Smooth muscle cell of the brain vasculature (primary cell): ENCODE data around the gene GRIP1.
"Not testable (repeated sequence)": the region's sequence is repeated elsewhere in the genome, so short reads cannot be mapped to it uniquely, and the experiment has no call there.

ENCODE experiments used
- DNase-seq: peaks from one replicate; pipeline ENCODE4 v3.0.0-alpha.2; 2012; ENCODE audit warnings: low read depth, low spot score

Gene GRIP1

DNA sequence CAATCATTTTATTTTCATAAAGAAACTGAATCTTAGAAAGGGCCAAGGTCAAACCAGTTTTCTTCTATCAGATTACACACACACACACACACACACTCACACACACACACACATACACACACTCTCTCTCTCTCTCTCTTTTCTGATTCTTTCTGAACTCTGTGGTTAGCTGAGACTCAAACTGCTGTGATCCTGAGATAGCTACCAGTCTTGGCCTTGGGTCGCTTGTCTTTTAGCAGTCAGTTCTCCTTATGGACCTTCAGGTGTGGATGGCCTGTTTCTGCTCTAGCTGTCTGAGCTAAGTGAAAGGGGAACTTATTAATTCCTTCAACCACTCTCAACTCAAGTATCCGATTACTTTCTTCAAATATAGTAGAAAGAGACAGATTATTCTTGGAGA is 145.1 kb downstream of the GRIP1 start:
- no peak for DNase-seq

DNA sequence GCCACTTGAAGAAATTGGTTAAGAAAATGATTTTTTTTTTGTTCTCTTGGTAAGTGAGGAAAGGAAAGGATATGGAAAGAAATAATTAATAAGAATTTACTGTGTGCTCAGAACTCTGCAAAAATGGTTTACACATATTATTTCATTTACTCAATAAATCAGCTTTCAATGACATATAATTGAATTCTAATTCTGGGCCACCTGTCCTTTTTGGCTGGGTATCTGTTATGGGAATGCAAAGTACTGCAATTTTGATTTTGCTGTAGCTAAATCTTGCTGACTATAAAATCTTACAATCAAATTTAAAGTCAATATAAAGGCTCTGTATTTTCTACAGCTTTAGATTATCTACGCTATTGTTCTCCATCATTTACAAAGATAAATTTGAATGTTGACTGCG is 147.1 kb downstream of the GRIP1 start:
- no peak for DNase-seq

DNA sequence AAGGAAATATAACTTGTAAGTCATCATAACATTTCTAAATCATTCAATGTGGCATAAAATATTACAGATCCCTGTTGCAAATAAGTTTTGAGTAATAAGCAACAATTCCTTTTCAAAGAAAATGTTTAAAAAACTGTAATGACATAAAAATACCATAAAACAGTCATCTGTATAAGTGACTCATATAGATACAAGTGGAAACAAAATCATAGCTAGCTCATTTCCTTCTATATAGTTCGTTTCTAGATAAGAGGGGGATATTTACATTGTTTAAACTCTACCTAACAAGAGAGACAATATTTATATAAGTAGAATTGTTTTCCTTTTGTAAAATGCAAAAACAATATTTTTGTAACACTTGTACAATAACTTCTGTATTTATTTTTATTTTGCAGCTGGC is 148.9 kb downstream of the GRIP1 start:
- DNase-seq: no peak

DNA sequence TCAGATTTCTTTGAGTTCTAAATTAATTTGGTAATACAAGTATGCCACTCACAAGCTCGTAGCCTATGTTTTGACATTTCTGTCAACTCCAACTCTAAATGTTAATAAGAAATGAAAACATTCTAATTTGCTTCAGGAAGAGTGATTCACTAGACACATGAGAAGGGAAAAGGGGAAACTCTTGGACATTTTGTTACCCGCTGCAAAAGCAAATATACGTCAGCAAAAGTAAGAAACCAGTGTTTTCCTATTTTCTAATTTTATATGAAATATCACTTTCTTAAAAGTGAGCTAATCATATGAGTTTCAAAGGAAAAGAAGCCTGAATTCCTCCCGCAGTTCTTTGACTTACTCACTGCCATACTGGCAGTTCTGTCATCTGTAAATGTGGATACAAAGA is 162.3 kb downstream of the GRIP1 start:
- DNase-seq: no peak

DNA sequence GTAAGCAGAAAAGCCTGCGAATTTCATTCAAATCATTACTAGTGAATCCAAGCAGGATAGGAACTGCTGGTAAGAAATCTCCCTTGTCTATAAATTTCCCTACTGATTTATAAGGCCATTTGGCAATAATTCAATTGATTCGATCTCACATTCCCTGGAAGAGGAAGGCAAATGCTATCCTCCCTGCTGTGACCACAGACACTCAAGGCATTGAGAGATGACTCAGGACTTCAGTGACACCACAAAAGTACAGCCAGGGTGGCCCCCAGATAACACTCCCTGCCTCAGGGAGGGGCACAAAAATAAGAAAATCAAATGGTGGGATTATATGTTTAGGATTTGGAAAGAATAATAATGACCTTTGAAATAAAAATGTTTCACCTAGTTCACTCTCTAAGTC is 162.7 kb downstream of the GRIP1 start:
- DNase-seq: no peak

DNA sequence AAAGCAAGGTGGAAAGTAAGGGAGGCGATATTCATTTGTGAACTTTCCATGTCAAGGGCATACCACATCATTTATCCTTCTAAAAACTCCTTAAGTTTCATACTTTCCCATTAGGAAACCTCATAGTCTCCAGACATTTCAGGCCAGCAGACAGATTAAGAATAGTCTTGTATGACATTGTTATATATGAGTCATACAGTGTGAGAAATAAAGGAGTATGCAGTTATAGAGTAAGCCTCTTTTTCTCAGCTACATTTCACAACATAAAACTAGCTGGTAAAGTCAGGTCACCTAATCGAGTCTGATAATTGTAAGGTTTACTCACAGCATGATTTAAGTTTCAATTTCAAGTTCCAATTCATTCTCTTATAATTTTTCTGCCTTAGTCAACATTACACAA is 164.3 kb downstream of the GRIP1 start:
- no peak for DNase-seq

DNA sequence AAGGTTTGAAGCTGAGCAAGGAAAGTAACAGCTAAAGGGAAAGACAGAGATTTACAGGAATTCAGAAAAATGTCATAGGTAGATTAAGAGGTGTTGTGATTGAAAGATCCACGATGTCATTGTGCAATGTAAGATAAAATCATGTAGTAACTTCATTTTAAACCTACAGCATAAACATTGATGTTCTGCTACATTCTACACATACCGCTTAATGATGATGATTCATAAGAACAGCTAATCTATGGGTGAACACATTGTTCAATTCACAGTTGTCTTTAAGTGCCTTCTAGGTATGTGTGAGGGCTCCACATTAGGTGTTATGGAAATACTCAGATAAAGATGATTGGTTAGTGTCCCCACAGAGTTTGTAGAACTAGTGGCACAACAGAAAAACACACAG is 170.9 kb downstream of the GRIP1 start:
- no peak for DNase-seq

DNA sequence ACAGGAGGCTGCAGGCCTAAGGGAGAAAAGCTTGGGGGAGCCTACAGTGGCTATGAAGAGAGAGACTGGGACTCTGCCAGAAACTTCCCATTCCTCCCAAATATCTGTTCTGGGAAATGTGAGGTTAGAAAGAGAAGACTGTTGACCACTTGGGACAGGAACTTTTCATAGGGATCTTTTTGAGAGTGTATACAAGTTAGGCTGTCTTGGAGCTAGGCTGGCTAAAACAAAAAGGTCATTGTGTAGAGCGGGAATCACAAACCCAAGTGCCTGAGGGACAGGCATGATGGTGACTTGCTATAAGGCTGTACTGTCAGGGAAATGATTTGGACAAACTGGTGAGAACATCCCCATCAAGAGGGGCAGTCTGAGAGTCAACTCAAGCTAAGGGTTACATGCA is 175.1 kb downstream of the GRIP1 start:
- no peak for DNase-seq

DNA sequence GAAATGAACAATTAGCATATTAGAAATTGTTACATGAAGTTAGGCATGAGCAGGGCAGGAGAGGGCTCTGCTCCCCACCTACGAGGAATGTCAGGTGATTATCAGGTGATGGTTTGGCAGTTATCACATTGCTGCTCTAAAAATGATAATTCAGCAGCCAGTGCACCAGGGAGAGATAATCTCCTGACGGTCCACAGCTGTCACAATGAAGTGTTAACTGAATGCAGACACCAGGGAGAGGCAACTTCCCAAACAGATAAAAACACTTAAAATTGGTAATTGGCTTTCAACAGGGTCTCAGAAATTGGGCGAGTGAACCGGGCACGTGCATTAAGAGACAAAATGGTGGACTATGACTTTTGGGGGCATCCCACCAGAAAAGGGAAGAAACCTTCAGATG is 176.0 kb downstream of the GRIP1 start:
- no peak for DNase-seq

DNA sequence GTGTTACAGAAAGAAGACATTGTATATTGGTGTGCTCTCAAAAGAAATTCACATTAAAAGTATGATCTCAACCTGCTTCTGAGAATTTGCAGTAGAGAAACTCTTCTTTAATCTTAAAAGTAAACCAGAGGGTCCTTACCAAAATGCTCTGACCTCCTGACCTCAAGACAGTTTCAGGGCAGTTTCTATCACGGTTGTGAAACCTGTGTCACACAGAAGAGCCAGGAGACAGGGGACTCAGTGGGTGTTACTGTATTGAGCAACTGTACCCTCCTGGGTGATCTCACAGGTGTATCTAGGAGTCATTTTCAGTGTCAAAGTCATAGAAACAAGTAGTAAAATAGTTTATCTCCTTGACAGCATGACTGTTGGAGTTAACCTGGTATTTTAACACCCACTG is 178.0 kb downstream of the GRIP1 start:
- no peak for DNase-seq

DNA sequence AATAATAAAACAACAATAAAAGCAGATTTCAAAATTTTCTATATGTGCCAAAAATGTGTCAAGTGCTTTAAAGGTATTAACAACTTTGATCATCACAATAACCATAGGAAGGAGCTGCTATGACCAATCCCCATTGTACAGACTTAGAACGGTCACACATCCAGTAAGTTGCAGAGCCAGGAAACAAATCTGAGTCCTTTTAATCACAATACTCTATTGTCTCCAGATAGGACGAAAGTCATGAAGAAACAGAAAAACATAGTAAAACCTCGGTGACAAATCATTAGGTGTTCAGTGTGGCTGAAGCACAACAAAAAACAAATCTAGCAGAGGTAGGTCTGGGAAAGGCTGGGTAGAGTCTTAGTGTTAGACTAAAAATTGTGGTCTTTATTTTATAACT is 178.8 kb downstream of the GRIP1 start:
- no peak for DNase-seq

DNA sequence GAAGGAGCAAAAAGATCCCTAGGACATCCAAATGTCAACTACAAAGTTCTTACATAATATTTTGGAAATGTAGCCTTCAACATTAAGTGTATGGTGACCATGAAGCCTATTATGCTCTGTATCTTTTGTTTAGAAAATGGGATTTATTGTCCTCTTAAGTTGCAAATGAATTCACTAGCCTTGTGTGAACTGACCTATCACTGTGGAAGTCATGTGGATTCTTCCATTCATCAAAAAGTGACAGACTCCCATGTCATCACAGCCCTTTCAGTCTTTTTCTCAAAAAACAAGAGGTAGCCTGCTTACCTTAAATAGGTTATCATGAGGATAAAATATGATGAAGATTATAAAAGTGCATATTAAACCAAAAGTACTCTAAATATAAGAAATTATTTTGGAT is 179.9 kb downstream of the GRIP1 start:
- no peak for DNase-seq

DNA sequence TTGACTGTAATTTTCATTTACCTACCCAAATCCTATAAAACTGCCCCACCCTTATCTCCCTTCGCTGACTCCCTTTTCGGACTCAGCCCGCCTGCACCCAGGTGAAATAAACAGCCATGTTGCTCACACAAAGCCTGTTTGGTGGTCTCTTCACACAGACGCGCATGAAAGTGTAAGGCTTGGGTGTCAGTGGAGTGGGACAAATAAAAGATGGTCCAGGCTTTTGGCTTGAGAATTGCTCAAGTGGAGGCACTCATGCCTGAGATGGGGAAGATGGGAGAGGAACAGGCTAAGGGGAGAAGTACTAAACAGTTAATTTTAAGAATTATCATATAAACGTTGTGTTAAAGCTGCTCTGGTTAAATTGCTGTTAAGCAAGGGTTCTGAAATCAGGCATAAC is 180.8 kb downstream of the GRIP1 start:
- not testable (repeated sequence) for DNase-seq

DNA sequence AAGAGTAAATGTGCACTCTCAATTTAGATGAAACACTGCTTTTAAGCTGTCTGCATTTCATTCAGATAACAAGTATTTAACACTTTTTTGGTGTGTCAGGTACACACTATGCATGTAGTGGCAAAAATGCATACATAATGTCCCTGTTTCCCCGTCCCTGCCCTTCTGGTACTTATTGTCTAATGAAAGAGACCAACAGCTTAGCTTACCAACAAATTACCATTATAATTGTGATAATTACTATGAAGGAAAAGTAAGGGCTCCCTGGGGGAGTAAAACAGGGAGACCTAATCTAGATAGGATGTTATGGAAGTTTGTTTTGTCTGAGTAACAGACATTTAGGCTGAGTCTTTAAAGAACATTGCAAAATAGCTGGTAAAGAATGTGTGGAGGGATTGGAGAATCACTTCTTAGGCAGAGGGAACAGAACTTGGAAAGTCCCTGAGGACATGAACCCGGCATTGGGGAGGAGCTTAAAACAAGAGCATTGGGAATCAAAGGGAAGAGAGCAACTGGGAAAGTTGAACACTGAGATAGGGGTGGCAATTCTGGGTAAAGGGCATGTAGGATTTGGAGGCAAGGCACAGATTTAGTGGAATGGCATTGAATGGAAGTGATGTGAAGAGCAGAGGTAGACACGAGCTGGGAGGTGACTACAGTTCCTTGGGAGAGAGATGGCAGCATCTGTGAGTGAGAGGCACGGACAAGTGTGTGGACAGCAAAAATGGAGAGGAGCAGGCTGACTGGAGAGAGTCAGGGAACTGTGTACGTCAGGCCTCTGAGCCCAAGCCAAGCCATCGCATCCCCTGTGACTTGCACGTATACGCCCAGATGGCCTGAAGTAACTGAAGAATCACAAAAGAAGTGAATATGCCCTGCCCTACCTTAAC is 181.6 kb downstream of the GRIP1 start:
- no peak for DNase-seq

DNA sequence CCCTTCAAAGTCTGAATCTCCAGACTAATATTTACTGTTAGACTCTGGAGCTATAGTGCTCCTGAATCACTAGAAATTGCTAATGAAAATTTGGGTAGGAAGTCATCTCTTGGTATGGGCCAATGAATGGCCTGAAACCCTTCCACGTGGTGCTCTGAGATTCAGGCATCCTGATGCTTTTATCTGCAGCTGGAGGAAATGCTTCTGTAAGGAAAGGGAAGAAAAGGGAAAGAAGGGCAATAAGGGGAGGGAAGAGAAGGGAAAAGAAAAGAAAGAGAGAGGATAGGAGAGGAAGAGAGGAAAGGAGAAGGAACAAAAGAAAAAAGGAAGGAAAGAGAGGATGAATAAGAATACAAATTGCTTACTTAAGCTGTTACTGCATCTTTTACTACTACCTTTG is 182.3 kb downstream of the GRIP1 start:
- no peak for DNase-seq

DNA sequence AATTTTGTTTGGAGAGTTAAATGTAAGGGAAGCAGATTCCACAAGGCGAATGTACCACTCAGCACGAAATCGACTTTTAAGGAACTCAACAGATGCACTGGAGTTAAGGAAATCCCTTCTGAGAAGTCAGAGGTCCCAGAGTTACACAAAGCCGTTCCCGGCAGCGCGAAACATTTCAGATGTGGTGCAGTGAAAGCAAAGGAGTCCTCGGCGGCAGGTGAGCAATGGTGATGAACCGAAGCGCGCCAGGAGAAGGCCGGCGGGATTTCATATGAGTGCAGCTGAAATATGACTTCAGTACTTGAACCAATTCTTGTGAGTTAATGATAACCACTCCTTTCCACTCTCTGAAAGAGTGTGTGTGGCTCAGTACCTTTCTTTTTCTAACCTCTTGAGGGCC is 183.2 kb downstream of the GRIP1 start:
- DNase-seq: no peak

DNA sequence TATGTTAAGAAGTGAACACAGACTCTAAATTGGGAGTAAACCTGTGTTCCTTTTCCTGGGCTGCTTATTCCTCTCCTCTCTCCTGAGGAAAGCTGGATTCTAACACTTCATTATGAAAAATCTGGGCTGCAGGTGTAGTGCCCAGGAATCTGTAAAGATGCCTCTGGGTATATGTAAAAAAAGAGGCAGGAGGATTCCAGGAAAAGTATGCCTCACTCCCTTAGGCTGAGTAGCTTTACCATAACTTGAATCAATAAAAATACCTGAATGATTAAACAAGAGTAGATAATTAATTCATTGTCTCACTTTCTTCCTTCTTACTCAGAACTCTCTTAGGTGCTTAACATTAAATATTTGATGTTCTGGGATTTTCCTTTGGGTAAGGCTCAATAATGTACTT is 185.1 kb downstream of the GRIP1 start:
- DNase-seq: no peak

DNA sequence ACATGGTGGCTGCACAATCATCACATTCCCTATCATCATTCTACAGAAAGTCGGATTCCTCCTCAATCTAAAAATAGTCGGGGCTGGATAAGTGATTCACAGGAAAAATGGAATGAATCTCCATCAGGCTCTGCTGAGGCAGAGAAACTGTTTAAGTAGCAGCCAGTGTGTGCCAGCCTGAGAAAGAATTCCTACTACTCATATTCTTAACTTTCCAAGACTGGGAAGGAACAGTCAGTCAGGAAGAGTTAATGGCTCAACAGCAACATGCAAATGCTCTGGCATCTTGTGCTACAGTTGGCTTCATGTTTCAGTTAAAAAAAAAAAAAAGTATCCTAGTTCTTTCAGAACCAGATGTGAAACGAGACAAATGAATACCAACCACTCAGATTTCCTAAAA is 187.0 kb downstream of the GRIP1 start:
- no peak for DNase-seq

DNA sequence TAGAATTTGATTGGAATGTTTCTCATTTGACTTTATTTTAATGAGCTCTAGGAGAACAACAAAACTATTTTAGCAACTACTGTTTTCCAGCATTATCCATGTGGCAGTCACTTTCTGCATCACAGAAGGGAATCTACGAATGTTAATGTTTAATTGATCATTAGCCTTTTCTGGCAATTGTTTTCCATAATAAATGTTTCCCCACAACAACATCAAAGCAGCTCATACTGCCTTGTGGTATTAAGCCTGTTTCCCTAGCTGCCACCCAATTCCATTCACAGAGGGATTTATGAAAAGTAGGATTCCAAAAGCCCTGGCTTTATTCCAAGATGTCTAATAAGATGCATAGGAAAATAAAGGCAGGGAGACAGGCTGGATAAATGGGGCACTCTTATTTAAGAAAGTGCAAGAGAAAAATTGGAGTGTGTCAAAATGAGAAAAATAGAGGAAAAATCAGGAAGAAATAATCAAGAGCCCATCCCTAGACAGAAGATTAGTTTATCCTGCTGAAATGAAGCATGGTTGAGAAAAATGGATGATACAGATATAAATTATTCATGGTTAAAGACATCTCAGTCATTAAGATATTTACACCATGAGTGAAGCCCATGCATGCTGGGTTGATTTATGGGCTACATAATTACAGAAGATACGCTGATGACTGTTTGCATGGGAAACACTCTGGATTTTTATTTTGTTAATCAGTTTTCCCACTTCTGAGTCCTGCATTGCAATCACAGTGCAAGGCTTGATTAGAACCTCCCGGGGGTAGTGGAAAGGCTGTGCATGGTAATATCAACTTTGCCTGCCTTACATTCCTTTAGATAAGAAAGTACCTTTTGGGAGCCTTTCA is 196.3 kb downstream of the GRIP1 start:
- no peak for DNase-seq

DNA sequence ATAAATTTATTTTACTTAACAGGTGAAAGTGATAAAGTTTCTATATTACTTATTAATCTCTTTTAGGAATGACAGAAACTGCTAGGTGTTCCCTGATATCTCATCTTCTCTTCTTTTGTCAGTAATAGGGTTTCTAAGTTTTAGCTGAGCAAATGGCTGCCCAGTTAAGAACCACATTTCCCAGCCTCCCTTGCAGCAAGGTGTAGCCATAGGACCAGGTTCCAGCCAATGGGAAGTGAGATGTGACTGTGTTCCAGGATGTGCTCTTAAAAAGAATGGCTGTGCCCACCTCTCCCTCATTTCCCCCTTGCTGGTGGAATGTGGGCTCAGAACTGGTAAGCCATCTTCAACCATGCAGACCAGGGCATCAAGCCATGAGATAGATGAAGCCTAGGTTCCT is 210.9 kb downstream of the GRIP1 start:
- DNase-seq: no peak

DNA sequence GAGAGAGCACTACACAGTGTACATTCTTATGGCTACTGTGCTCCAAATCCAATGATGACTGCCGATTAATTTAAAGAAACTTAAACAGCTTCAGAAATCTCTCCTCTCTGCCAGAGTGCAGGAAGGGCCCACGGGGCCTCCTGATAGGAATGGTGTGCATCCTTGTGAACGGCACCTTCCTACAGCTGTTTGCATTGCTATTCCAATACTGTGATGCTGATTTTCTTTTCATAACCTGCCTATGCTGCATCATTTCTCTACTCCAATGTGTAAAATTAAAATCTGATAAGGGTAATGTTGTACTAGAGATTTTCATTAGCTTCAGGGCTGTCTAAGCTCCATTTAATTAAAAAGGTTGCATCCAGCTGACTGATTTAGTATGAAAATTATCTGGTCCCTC is 217.5 kb downstream of the GRIP1 start:
- no peak for DNase-seq

DNA sequence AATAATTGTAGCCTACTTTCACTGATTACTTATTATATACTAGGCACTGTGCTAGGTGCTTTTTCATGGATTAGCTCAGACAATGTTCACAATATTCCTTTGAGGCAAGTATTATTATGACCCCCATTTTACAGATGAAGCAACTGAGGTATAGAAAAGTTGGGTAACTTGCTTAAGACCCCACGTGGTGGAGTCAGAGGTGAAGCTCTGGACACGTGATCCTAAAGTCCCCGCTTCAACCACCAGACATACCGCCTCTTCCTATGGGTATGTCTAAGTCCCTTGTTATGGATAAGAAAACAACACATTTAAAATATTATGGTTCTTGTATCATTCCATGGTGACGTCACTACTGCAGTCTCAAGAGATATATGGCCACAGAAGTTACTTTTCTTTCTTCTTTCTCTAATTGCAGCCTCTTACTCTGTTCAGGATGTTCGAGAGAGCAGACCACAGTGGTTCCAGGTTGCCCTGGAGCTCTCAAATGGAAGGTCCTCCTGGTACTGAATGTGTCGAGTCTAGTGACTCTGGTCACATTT is 218.9 kb downstream of the GRIP1 start:
- no peak for DNase-seq

DNA sequence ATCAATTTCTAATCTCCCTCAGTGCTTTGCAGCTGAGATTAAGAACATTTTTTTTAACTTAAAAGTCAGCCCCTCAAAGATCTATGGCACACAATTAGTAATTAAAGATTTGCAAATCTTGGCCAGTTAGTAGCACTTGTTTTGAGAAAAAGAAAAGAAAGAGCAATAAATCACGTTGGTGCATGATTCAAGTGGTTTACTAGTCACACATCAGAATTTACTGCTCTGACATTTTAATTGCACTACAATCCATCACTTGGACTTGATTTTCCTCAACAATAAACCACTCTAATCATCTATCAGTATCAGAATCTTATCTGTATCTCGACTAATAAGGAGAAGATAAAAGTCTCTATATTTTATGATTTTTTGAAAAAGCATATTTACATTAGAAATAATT is 222.3 kb downstream of the GRIP1 start:
- no peak for DNase-seq
